Stimulated activated CD8-positive, alpha-beta memory T cell treated with anti-CD3 and anti-CD28 coated beads, Interleukin-7, amount 100 ng/mL, for 4 hours (primary cell): ENCODE measurements around the gene TCF19.

Experiments used
- DNase-seq, 2 donors: peaks; one replicate each; pipeline ENCODE4 v3.0.0-alpha.2; 2020; ENCODE audit warnings: low read depth in 2 of 2

Gene TCF19

GRCh38 chr6:31158140-31158862 is at the start of gene TCF19:
TSS of gene TCF19 (plus strand) at chr6:31158589. CDS start at chr6:31159470, 881 bp downstream.
- DNase-seq, result peak; percentile 99

GRCh38 chr6:31110825-31111582 is 47.4 kb upstream of the TCF19 start:
- DNase-seq, result no peak

- DNase-seq, result no peak
These were observed 46.7 kb upstream of the TCF19 start for GRCh38 chr6:31111712-31112111.

GRCh38 chr6:31112478-31112877 is 45.9 kb upstream of the TCF19 start, which contains the start of gene C6orf15:
TSS of gene C6orf15 (minus strand) at chr6:31112575. CDS start at chr6:31112555, 20 bp downstream.
- no peak for DNase-seq

- no peak for DNase-seq
These were observed 44.4 kb upstream of the TCF19 start for GRCh38 chr6:31113861-31114540.

GRCh38 chr6:31114541-31114878 is 43.9 kb upstream of the TCF19 start, which contains the start of gene PSORS1C1:
TSS of gene PSORS1C1 (plus strand) at chr6:31114800. CDS start at chr6:31129633, 14,833 bp downstream.
- no peak for DNase-seq

GRCh38 chr6:31114970-31115849 is 43.2 kb upstream of the TCF19 start:
- no peak for DNase-seq

GRCh38 chr6:31115941-31116560 is 42.3 kb upstream of the TCF19 start:
- no peak for DNase-seq

GRCh38 chr6:31116661-31117385 is 41.6 kb upstream of the TCF19 start:
- DNase-seq, result no peak

- no peak for DNase-seq
These were observed 40.2 kb upstream of the TCF19 start for GRCh38 chr6:31118178-31118577.

GRCh38 chr6:31120151-31120915 is 38.1 kb upstream of the TCF19 start, which contains the start of gene CDSN:
TSS of gene CDSN (minus strand) at chr6:31120446. CDS start at chr6:31120419, 27 bp downstream.
- DNase-seq, result no peak

- DNase-seq, result no peak
These were observed 37.1 kb upstream of the TCF19 start for GRCh38 chr6:31121131-31121790.

- no peak for DNase-seq
These were observed 35.3 kb upstream of the TCF19 start for GRCh38 chr6:31122791-31123706.

- no peak for DNase-seq
These were observed 33.2 kb upstream of the TCF19 start for GRCh38 chr6:31125162-31125561.

GRCh38 chr6:31125586-31126363 is 32.6 kb upstream of the TCF19 start:
- no peak for DNase-seq

GRCh38 chr6:31126396-31127175 is 31.8 kb upstream of the TCF19 start:
- DNase-seq, result no peak
